Islet of Langerhans (tissue), 1 donor: Measurements from ENCODE around the gene CDK6.

Experiments used
- FAIRE-seq: peaks from one replicate; lab custom pipeline; 2011; peaks lifted over from hg19 to GRCh38; lab: Jason Lieb, UNC

The CDK6 gene

DNA sequence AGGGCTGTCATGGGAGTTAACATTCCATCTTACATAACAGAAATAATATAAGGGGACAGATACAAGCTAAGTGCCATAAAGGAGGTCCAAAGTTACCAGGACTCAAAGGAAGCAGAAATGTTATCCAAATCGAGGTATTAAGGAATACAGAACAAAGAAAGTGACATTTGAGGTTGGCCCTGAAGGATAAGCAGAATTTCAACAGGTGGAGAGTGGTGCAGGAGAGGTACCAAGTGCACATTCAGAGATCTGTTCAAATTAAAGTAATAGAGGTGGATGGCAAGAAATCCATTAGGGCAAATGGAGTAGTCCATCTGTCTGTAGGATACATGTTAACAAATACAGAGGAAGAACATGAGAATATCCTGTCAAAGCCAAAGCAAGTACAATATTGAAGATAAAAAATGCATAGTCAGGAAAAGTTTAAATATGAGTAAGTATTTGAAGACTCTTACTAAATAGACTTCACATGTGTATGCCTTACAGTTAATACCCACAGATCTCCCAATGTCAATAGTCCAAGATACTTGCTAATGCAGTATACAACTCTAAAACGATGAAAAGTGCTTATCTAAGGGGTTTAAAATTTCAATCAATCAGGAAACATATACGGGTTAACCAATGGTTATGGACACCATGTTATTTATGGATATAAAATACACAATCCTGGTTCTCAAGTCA lies 10.0 kb downstream of the CDK6 start:
- FAIRE-seq = no peak

DNA sequence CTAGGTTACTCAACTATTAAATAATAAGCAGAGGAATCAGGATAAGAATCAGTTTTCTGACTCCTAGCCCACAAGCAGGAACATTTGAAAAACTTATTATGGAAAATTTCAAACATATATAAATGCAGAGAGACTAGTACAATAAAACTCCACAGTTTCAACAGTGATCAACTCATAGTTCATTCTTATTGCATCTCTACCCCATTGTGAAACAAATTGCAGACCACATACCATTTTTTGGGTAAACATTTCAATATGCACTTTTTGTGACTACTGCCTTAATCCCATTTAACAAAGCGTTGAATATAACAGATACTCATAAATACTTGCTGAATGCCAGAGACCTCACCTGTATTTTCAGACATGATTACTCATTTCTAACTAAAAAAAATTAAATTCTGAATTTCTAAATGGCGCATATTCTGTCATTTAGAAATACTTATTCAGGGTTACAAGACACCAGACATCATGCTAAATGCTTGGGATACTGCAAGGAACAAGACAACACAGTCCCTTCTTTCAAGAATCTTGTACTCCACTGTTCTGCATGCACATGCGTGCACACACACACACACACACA lies 11.4 kb downstream of the CDK6 start:
- FAIRE-seq = no peak

DNA sequence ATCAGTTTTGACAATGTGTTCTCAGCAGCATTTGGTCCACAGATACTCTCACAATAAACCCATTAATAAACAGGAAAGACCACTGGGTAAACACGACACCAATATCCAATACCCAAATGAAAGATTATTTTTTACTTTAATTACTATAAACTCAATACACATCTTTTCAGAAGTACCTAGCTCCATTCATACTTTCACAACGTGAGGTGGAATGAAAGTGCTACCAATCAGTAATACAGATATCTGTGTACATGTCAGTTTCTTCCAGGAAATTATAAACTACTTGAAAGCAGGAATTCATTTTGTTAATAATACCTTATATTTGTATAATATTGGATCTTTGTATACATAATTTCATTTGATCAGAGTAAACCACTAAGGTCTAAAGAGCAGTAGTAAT lies 11.9 kb downstream of the CDK6 start:
- no peak for FAIRE-seq

GRCh38 chr7:92823042-92823441 lies 13.3 kb downstream of the CDK6 start:
- FAIRE-seq = no peak

DNA sequence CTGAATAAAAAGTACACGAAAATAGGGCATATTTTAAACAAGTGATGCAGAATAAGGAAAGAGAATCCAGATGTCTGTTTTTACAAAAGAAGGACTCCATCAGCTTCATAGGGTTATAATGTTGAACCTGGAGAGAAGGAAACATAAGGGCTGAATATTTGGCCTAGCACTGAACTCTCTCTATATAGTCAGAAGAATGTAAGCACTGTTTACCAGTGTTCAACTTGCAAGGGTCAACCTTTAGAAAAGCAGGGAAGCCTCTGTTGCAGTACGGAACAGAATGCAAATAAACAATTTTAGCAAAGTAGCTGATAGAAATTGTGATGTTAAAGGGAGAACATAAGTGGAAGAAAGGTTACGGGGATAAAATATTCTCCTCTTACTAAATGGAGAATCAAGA lies 16.2 kb downstream of the CDK6 start:
- no peak for FAIRE-seq

- FAIRE-seq = peak; percentile 90
Observed at GRCh38 chr7:92817398-92817797, 19.0 kb downstream of the CDK6 start.

GRCh38 chr7:92815412-92815811 lies 21.0 kb downstream of the CDK6 start:
- no peak for FAIRE-seq

DNA sequence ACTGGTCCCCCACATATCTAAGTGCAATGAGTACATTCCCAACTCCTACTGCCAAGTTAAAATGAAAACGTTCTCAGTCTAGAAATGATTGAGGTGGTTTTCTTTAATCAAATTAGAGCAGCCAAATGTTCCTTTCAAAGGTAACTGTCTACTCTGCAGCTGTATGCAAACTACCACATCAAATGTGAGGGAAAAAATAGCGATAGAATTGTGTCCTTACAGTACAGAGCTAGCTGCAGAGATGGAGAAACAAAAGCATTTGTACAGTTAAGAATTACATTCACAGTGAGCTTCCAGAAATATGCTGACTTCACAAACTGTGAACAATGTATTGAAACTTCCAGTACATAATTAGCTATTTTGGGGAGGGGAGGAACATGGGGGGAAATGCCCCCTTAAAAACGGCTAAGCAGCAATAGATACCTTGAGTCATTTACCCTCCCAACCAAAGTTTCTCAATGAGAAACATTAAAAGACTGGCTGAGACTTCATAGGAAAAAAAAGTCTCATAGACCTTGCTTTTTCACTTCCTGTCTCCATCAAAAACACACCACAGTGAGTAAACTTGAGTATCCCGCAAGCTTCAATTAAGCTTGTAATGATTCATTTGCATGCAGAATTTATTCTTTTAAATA lies 22.9 kb downstream of the CDK6 start:
- no peak for FAIRE-seq

- FAIRE-seq = no peak
Observed at GRCh38 chr7:92811158-92811557, 25.2 kb downstream of the CDK6 start.

DNA sequence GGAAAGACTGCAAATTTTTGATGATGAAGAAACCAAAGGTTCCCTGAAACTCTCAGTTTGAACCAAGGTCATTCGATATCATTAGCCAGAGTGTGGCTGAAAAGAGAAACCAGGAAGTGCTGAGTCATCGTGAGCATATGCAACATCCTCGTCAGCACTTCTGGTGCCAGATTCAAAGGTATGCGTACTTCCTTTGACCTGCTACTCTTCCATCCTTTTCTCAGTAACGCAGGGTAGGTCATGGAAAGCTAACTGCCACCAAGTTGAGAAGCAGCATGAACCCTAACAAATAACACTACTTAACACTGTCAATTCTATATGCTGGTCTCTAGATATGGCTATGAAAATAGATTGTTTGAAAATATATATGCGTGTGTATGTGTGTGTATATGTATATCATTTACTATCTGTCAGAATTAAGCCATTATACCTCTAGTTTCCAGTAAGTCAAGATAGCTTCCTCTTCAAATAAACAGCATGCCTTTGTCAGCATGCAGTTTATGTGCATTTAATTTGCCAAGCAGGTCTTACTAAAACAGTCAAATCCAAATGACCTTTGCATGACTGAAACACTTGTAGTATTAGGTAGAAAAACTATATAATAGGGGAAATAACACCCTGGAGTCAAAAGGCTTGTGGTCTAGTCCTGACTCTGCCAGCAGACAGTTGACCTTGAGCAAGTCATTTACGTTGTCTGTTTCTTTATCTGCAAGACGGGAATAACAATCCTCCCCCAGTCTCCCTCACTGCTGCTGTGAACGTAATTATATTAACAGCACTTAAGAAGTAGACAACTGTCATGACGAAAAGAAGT lies 26.4 kb downstream of the CDK6 start:
- peak; percentile 98 for FAIRE-seq

GRCh38 chr7:92809397-92809759 lies 27.0 kb downstream of the CDK6 start:
- no peak for FAIRE-seq

GRCh38 chr7:92808635-92809034 lies 27.7 kb downstream of the CDK6 start:
- FAIRE-seq = peak; percentile 69

DNA sequence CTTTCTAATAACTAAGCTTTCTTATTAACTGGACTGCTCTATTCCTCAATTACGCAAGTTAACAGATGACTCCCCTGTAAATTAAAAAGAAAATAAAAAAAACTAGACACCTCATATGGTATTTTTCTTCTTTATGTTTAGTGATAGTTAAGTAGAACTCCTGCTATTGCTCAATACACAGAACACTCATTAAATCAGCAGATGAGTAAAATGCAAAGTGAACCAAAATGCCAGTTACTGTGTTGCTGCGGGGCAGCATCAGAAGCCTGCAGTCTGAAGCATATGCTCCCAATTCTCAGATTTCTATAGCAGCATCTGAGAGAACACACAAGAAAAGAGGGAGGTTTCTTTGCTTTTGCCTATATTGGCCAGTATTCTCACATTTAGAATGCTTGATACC lies 28.4 kb downstream of the CDK6 start:
- FAIRE-seq = no peak

- FAIRE-seq = no peak
Observed at GRCh38 chr7:92806496-92806895, 29.9 kb downstream of the CDK6 start.

DNA sequence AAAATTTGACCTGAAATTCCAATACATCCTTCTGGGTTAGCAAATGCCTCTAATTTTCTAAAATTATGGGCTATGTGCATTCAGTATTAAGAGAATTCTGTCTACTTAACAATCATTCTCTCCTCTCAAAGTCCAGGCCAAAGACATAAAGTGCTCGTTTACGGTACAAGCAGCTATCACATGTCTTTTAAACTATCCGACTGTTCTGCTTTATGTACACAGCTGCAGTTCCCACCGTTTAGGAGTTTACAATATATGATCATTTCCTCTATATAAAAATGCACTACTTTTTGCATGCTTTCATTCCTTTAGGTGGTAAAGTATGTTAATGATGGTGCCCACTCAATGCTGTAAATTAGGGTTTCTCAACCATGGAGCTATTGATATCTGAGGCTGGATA lies 34.0 kb downstream of the CDK6 start:
- no peak for FAIRE-seq

- no peak for FAIRE-seq
Observed at GRCh38 chr7:92799446-92800211, 36.7 kb downstream of the CDK6 start.

GRCh38 chr7:92798517-92799249 lies 37.7 kb downstream of the CDK6 start:
- FAIRE-seq = no peak

GRCh38 chr7:92797693-92798092 lies 38.7 kb downstream of the CDK6 start:
- FAIRE-seq = no peak

DNA sequence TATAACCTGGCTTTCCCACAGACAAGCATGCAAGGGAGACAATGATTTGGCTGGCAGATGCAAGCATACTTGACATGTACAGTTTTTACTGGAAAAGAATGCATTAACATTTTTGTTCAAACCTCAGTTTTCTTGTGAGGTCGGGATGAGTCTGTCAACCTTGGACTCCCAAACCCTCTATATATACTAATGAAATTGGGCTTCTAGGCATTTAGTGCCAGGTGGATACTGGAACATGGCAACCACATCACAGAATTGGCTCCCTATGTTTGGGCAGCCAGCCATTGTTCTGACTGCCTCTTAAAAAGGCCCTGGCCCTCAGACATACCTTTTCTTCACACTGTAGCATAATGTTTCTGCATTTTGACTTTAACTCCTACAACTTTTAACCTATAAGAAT lies 39.1 kb downstream of the CDK6 start:
- FAIRE-seq = no peak

DNA sequence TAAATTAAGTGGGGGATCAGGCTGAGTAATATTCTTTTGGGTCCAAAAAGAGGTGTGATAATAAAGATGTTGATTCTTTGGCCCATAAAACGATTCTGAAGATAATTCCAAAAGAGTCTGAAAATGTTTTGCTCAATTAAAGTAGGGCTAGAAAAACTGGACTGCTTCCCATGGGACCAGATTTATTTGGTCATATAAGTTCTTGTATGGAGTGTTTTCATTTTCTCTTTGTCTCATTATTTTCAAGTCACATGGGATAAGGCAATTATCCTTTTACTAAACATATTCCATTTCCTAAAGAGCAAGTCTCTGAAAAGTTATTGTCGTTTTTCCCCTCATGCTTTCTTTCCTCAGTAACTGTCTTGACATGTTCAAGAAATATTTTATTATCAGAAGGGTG lies 41.5 kb downstream of the CDK6 start:
- FAIRE-seq = no peak

GRCh38 chr7:92794391-92794790 lies 42.0 kb downstream of the CDK6 start:
- FAIRE-seq = no peak
